H1 (cell line): ENCODE measurements around the gene IL12RB2. TPM values are rescaled to one million over a fixed set of nuclear protein-coding genes. Genes with fewer than 3 reads are reported as not detected.

Experiments
- CHD2 ChIP-seq: IDR thresholded peaks from 2 replicates; pipeline ENCODE4 v1.6.1; 2012; ENCODE audit warnings: low read length, improper control_type of control experiment
- CHD7 ChIP-seq: fragments of 300-600 bp; sonication (generic); IDR thresholded peaks from 2 replicates; pipeline ENCODE4 v1.7.1; 2012; ENCODE audit warnings: low read length, moderate library complexity, mild to moderate bottlenecking, inconsistent platforms; ENCODE audit not compliant: insufficient replicate concordance
- KDM4A ChIP-seq: IDR thresholded peaks from one replicate; pipeline ENCODE4 v1.7.1; 2012; ENCODE audit warnings: low read depth, mild to moderate bottlenecking, moderate library complexity, low read length, inconsistent platforms; ENCODE audit not compliant: severe bottlenecking
- RNF2 ChIP-seq: fragments of 200-900, 300-1000 bp; sonication (generic); IDR thresholded peaks from 2 replicates; pipeline ENCODE4 v1.7.1; 2016; ENCODE audit warnings: borderline replicate concordance, low read depth, mild to moderate bottlenecking, antibody characterized with exemption, low read length; ENCODE audit not compliant: poor library complexity, severe bottlenecking; ENCODE audit errors: missing control alignments
- SP2 ChIP-seq: IDR thresholded peaks from 2 replicates; pipeline ENCODE4 v1.6.1; 2012; ENCODE audit warnings: mild to moderate bottlenecking, low read length, inconsistent platforms
- polyA plus RNA-seq, 7 experiments: library from polyadenylated mRNA; depleted of rRNA in 3 of 7; stranded (reverse) in 5 of 7; unstranded in 2 of 7; fragments of >200 nt in 5 of 7; fragments of 200-250 nt in 2 of 7; gene quantifications; 1 replicate in 5 of 7; 2 replicates in 1 of 7; 4 replicates in 1 of 7; pipeline versions ENCODE4 v1.2.1 to v1.2.3, GENCODE V29; 2011 to 2013; ENCODE audit warnings: missing spikeins in 2 of 7, mixed read lengths in 2 of 7
- total RNA-seq: library from RNA; stranded (reverse); fragmentation: NEBNext Ultra II Directional; extraction: Animal tissue kit (Norgen Biotek cat#: 25700); gene quantifications from 2 replicates; pipeline ENCODE4 v1.2.1, GENCODE V29; 2021

IL12RB2 gene
- total and polyA plus RNA-seq, 2 of the 8 experiments (the other 6 are each of a cell fraction or from before 2014, with no cell fraction given) = 1.4 TPM

DNA sequence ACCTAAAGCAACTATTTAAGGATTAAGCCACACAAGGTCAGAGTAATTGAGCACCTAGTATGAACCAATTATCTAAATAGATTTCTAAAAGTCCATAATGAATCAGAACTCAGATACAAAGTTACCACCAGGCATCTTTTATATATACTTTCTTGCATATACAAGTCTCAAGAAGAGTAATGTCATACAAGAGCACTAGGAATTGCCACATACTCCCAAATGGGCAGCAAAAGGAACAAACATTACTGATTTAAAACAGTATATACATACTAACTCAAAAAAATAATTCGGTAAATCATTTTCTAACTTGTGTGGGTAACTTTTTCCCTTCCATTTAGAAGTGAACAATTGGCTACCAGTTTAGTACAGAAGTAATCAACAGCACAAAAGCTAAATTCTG, 100.5 kb downstream of the IL12RB2 start (continued):
- no peak for TF ChIP-seq CHD7
- TF ChIP-seq CHD2 = no peak
- TF ChIP-seq KDM4A = no peak
- no peak for TF ChIP-seq RNF2
- TF ChIP-seq SP2 = no peak
